Right lobe of liver (tissue), 6 donors: ENCODE data around the gene PRIMPOL. TPM values are rescaled to one million over a fixed set of nuclear protein-coding genes. Genes with fewer than 3 reads are reported as not detected.

ENCODE experiments used
- ATAC-seq, 4 donors: fragments of 200-7000 bp; cut with Tn5 transposase; one replicate each; pipeline ENCODE4 v1.9.1; 2020; ENCODE audit warnings: mild to moderate bottlenecking in 4 of 4, moderate library complexity in 4 of 4
- DNase-seq, 3 donors: peaks; one replicate each; pipeline ENCODE4 v3.0.0-alpha.2; 2020
- H3K27ac ChIP-seq, 3 donors: fragments of 200-600 bp; one replicate each; pipeline ENCODE4 v1.8.0; 2022
- H3K27me3 ChIP-seq, 2 donors: fragments of 200-600 bp; one replicate each; pipeline ENCODE4 v1.8.0; 2022
- H3K36me3 ChIP-seq, 4 donors: fragments of 200-600 bp; sonication (generic) in 1 of 4; one replicate each; pipeline versions ENCODE4 v1.5.1 to v1.8.0; 2017 to 2022; ENCODE audit warnings: control low read depth in 1 of 4
- H3K4me1 ChIP-seq, 4 donors: fragments of 200-600 bp; sonication (generic) in 1 of 4; one replicate each; pipeline versions ENCODE4 v1.5.1 to v1.8.0; 2017 to 2022; ENCODE audit warnings: control low read depth in 1 of 4
- H3K4me3 ChIP-seq, 3 donors: fragments of 200-600 bp; one replicate each; pipeline ENCODE4 v1.8.0; 2022
- H3K9me3 ChIP-seq, 4 donors: fragments of 200-600 bp; sonication (generic) in 1 of 4; one replicate each; pipeline versions ENCODE4 v1.5.1 to v1.8.0; 2017 to 2022; ENCODE audit warnings: control low read depth in 1 of 4
- CTCF ChIP-seq, 4 donors: fragments of 200-600 bp in 3 of 4; fragments of 450-650 bp in 1 of 4; IDR thresholded peaks; one replicate each; pipeline versions ENCODE4 v1.5.1 to v1.8.0; 2016 to 2022; ENCODE audit warnings: antibody characterized with exemption in 4 of 4, mild to moderate bottlenecking in 2 of 4
- POLR2A ChIP-seq: fragments of 450-650 bp; IDR thresholded peaks from one replicate; pipeline ENCODE4 v1.6.1; 2017; ENCODE audit warnings: antibody characterized with exemption, mild to moderate bottlenecking
- WGBS: methylation state at CpG from one replicate; pipeline ENCODE4 v1.1.6; 2018; ENCODE audit warnings: low coverage, low lambda C conversion rate; ENCODE audit not compliant: insufficient coverage; ENCODE audit errors: missing lambda C conversion rate; 5-methylcytosine and 5-hydroxymethylcytosine counted together
- intact Hi-C, 2 donors: fragments of 100-400 bp; cut with DNase I; formaldehyde crosslinking; loops; one replicate each; pipeline versions ENCODE4 v1.11.2 to v1.14.1; 2022
- total RNA-seq, 6 experiments: library from RNA; depleted of rRNA in 2 of 6; stranded (reverse); fragments of >200 nt in 2 of 6; fragmentation: NEBNext Ultra II Directional in 3 of 6; extraction: Animal tissue kit (Norgen Biotek cat#: 25700) in 3 of 6; gene quantifications; one replicate each; pipeline versions ENCODE4 v1.1.0 to v1.2.4, GENCODE V29; 2016 to 2023
- donor health status: DM: no; HTN: yes; CAD: no.
- donor health status: DM: no; HTN: no; CAD: no.
- donor health status: DM: no; HTN: no; CAD: no.
- donor health status: DM: no; HTN: yes; CAD: no.
- donor health status: DM: no; HTN: yes; CAD: no.

The PRIMPOL gene
- total RNA-seq, 6 experiments from 2014 or later, result 4.0 to 8.7 (median 5.7) TPM

GRCh38 chr4:184705692-184706091 lies 56.2 kb downstream of the PRIMPOL start:
- no peaks in the 10 kb centered on the region for H3K4me1 ChIP-seq
- ATAC-seq (peak in 1 of 4 donors; percentile 28), DNase-seq (no peak)
- no peak overlapping the region for H3K27ac ChIP-seq
- no peaks in the 10 kb centered on the region for H3K9me3 ChIP-seq
- H3K36me3 ChIP-seq, result no peaks in the 10 kb centered on the region
- TF ChIP-seq POLR2A, result no peak
- TF ChIP-seq CTCF (IDR thresholded peaks at IDR 0.05), result no peak
- no peak overlapping the region for H3K4me3 ChIP-seq
- H3K27me3 ChIP-seq, result no peaks in the 10 kb centered on the region
- intact Hi-C loops, result no loop called here
- 75% methylated on average over 5 of the region's 5 CpGs for WGBS

- no peaks in the 10 kb centered on the region for H3K36me3 ChIP-seq
- intact Hi-C loops, result no loop called here
- WGBS, result 92% methylated on average over 1 of the region's 1 CpG
- no peak overlapping the region for H3K27ac ChIP-seq
- TF ChIP-seq CTCF (IDR thresholded peaks at IDR 0.05), result no peak
- TF ChIP-seq POLR2A, result no peak
- DNase-seq, result no peak
- H3K27me3 ChIP-seq, result no peaks in the 10 kb centered on the region
- no peaks in the 10 kb centered on the region for H3K9me3 ChIP-seq
- no peak overlapping the region for H3K4me3 ChIP-seq
- no peaks in the 10 kb centered on the region for H3K4me1 ChIP-seq
- no peak for ATAC-seq
Measured at GRCh38 chr4:184706453-184706852, 56.9 kb downstream of the PRIMPOL start.

- Histone ChIP-seq H3K27ac (no peak overlapping the region), H3K27me3 (no peaks in the 10 kb centered on the region), H3K4me1 (no peaks in the 10 kb centered on the region), H3K4me3 (no peak overlapping the region), H3K36me3 (no peaks in the 10 kb centered on the region), H3K9me3 (no peaks in the 10 kb centered on the region)
- ATAC-seq (no peak), DNase-seq (no peak)
- intact Hi-C loops, result no loop called here
- TF ChIP-seq POLR2A, result no peak
Measured at GRCh38 chr4:184712322-184712721, 62.8 kb downstream of the PRIMPOL start.

GRCh38 chr4:184713887-184714286 lies 64.3 kb downstream of the PRIMPOL start:
- TF ChIP-seq CTCF (IDR thresholded peaks at IDR 0.05) (no peak), POLR2A (no peak)
- no peaks in the 10 kb centered on the region for H3K27me3 ChIP-seq
- H3K4me3 ChIP-seq, result no peak overlapping the region
- no peak overlapping the region for H3K27ac ChIP-seq
- intact Hi-C loops, result no loop called here
- DNase-seq (no peak), ATAC-seq (no peak)
- no peaks in the 10 kb centered on the region for H3K9me3 ChIP-seq
- H3K36me3 ChIP-seq, result no peaks in the 10 kb centered on the region
- 50% methylated on average over 2 of the region's 2 CpGs for WGBS
- H3K4me1 ChIP-seq, result no peaks in the 10 kb centered on the region

- intact Hi-C loops, result no loop called here
- TF ChIP-seq POLR2A (no peak), CTCF (IDR thresholded peaks at IDR 0.05) (no peak)
- Histone ChIP-seq H3K27ac (no peak overlapping the region), H3K27me3 (no peaks in the 10 kb centered on the region), H3K4me3 (no peak overlapping the region), H3K9me3 (no peaks in the 10 kb centered on the region), H3K36me3 (no peaks in the 10 kb centered on the region), H3K4me1 (no peaks in the 10 kb centered on the region)
- ATAC-seq (no peak), DNase-seq (no peak)
- WGBS, result 91% methylated on average over 4 of the region's 4 CpGs
Measured at GRCh38 chr4:184715526-184715925, 66.0 kb downstream of the PRIMPOL start.
